Adipocyte (in vitro differentiated cells): ENCODE results near the gene NECTIN2.

Source experiments
- DNase-seq: peaks from one replicate; pipeline ENCODE4 v3.0.0-alpha.2; 2015; ENCODE audit warnings: low read depth
- H3K27me3 ChIP-seq: replicated peaks from 2 replicates; pipeline ENCODE4 v1.7.0; 2013; ENCODE audit warnings: mild to moderate bottlenecking, low read length, moderate library complexity; ENCODE audit not compliant: control insufficient read depth, insufficient read depth
- H3K36me3 ChIP-seq: 2 replicates; pipeline ENCODE4 v1.7.0; 2013; ENCODE audit warnings: low read length, mild to moderate bottlenecking, moderate library complexity; ENCODE audit not compliant: control insufficient read depth, insufficient read depth, severe bottlenecking
- H3K4me1 ChIP-seq: 2 replicates; pipeline ENCODE4 v1.7.0; 2013; ENCODE audit warnings: mild to moderate bottlenecking, low read length, moderate library complexity; ENCODE audit not compliant: control insufficient read depth, insufficient read depth
- H3K4me3 ChIP-seq: 2 replicates; pipeline ENCODE4 v1.7.0; 2013; ENCODE audit warnings: mild to moderate bottlenecking, low read length, moderate library complexity
- H3K9ac ChIP-seq: 2 replicates; pipeline ENCODE4 v1.7.0; 2013; ENCODE audit warnings: mild to moderate bottlenecking, low read length, moderate library complexity
- H3K9me3 ChIP-seq: 2 replicates; pipeline ENCODE4 v1.7.0; 2013; ENCODE audit warnings: mild to moderate bottlenecking, low read length, moderate library complexity; ENCODE audit not compliant: control insufficient read depth

NECTIN2 gene

GRCh38 chr19:44845612-44846454 is at the start of gene NECTIN2:
Gene NECTIN2 (plus strand): TSS chr19:44846297. CDS start chr19:44846526, 229 bp downstream.
- no peaks in the 10 kb centered on the region for H3K27me3 ChIP-seq
- no peaks in the 10 kb centered on the region for H3K36me3 ChIP-seq
- H3K4me1 ChIP-seq = peaks cover 19% of the 10 kb centered on the region
- H3K9me3 ChIP-seq = no peaks in the 10 kb centered on the region
- peak within 1 kb of the TSS; percentile 98 for H3K9ac ChIP-seq
- H3K4me3 ChIP-seq = peak within 1 kb of the TSS; percentile 98
- DNase-seq = peak; percentile 100

- DNase-seq = no peak
- Histone ChIP-seq H3K9me3 (no peaks in the 10 kb centered on the region), H3K36me3 (no peaks in the 10 kb centered on the region), H3K27me3 (peaks cover 6% of the 10 kb centered on the region), H3K9ac (no peak overlapping the region), H3K4me3 (no peak overlapping the region), H3K4me1 (no peaks in the 10 kb centered on the region)
These were observed 49.4 kb upstream of the NECTIN2 start for GRCh38 chr19:44796701-44797115.

- peaks cover 10% of the 10 kb centered on the region for H3K9me3 ChIP-seq
- H3K4me1 ChIP-seq = no peaks in the 10 kb centered on the region
- DNase-seq = no peak
- no peak overlapping the region for H3K9ac ChIP-seq
- no peaks in the 10 kb centered on the region for H3K36me3 ChIP-seq
- no peak overlapping the region for H3K4me3 ChIP-seq
- no peaks in the 10 kb centered on the region for H3K27me3 ChIP-seq
These were observed 46.3 kb upstream of the NECTIN2 start for GRCh38 chr19:44799627-44800346.

- H3K9ac ChIP-seq = no peak overlapping the region
- no peaks in the 10 kb centered on the region for H3K4me1 ChIP-seq
- no peaks in the 10 kb centered on the region for H3K27me3 ChIP-seq
- DNase-seq = peak; percentile 92
- H3K9me3 ChIP-seq = peaks cover 10% of the 10 kb centered on the region
- H3K4me3 ChIP-seq = no peak overlapping the region
- no peaks in the 10 kb centered on the region for H3K36me3 ChIP-seq
These were observed 45.6 kb upstream of the NECTIN2 start for GRCh38 chr19:44800461-44800860.

GRCh38 chr19:44803442-44804428 is 42.4 kb upstream of the NECTIN2 start:
- DNase-seq = no peak
- no peak overlapping the region for H3K9ac ChIP-seq
- no peak overlapping the region for H3K4me3 ChIP-seq

GRCh38 chr19:44806291-44806690 is 39.8 kb upstream of the NECTIN2 start:
- H3K4me1 ChIP-seq = peaks cover 10% of the 10 kb centered on the region
- no peaks in the 10 kb centered on the region for H3K36me3 ChIP-seq
- no peak for DNase-seq
- no peak overlapping the region for H3K9ac ChIP-seq
- no peaks in the 10 kb centered on the region for H3K27me3 ChIP-seq
- no peak overlapping the region for H3K4me3 ChIP-seq
- peaks cover 10% of the 10 kb centered on the region for H3K9me3 ChIP-seq

More at GRCh38 chr19:44803442-44804428, 42.4 kb upstream of the NECTIN2 start:
- H3K9me3 ChIP-seq = peaks cover 10% of the 10 kb centered on the region
- H3K36me3 ChIP-seq = no peaks in the 10 kb centered on the region
- peaks cover 4% of the 10 kb centered on the region for H3K4me1 ChIP-seq
- no peaks in the 10 kb centered on the region for H3K27me3 ChIP-seq

- Histone ChIP-seq H3K27me3 (no peaks in the 10 kb centered on the region), H3K4me3 (no peak overlapping the region), H3K36me3 (no peaks in the 10 kb centered on the region), H3K4me1 (peaks cover 10% of the 10 kb centered on the region), H3K9ac (no peak overlapping the region), H3K9me3 (peaks cover 10% of the 10 kb centered on the region)
- DNase-seq = no peak
These were observed 38.9 kb upstream of the NECTIN2 start for GRCh38 chr19:44807162-44807561.

GRCh38 chr19:44807652-44808462 is 38.2 kb upstream of the NECTIN2 start:
- H3K9ac ChIP-seq = no peak overlapping the region
- peak; percentile 67 for DNase-seq
- no peaks in the 10 kb centered on the region for H3K27me3 ChIP-seq
- H3K4me1 ChIP-seq = peaks cover 10% of the 10 kb centered on the region
- H3K9me3 ChIP-seq = peaks cover 10% of the 10 kb centered on the region
- H3K4me3 ChIP-seq = no peak overlapping the region
- no peaks in the 10 kb centered on the region for H3K36me3 ChIP-seq

GRCh38 chr19:44808463-44809371 is 37.4 kb upstream of the NECTIN2 start, which contains the start of gene BCAM:
Gene BCAM (plus strand): TSS chr19:44809103. CDS start chr19:44809125, 22 bp downstream.
- H3K27me3 ChIP-seq = no peaks in the 10 kb centered on the region
- H3K4me3 ChIP-seq = peak within 1 kb of the TSS; percentile 75
- peak; percentile 91 for DNase-seq
- no peaks in the 10 kb centered on the region for H3K36me3 ChIP-seq
- peak within 1 kb of the TSS; percentile 66 for H3K9ac ChIP-seq
- H3K4me1 ChIP-seq = peaks cover 10% of the 10 kb centered on the region
- peaks cover 9% of the 10 kb centered on the region for H3K9me3 ChIP-seq
